KMS-11 (cell line): ENCODE measurements around the gene SLC35G4.
"Not testable (repeated sequence)": the region's sequence is repeated elsewhere in the genome, so short reads cannot be mapped to it uniquely, and the experiment has no call there.

Experiments
- H2AFZ ChIP-seq: fragments of 200-600 bp; sonication (generic); 2 replicates; pipeline ENCODE4 v1.6.1; 2016; ENCODE audit warnings: antibody characterized with exemption, mixed run types, low read depth
- H3K27ac ChIP-seq: fragments of 200-600 bp; sonication (generic); 2 replicates; pipeline ENCODE4 v1.6.1; 2016; ENCODE audit warnings: mild to moderate bottlenecking, mixed run types
- H3K27me3 ChIP-seq: fragments of 200-600 bp; sonication (generic); 2 replicates; pipeline ENCODE4 v1.6.1; 2017; ENCODE audit warnings: mild to moderate bottlenecking, low read depth, mixed run types, moderate library complexity; ENCODE audit not compliant: insufficient read depth
- H3K36me3 ChIP-seq: fragments of 200-600 bp; sonication (generic); 2 replicates; pipeline ENCODE4 v1.6.1; 2017; ENCODE audit warnings: mild to moderate bottlenecking, mixed run types; ENCODE audit not compliant: insufficient read depth
- H3K4me1 ChIP-seq: fragments of 200-600 bp; sonication (generic); 2 replicates; pipeline ENCODE4 v1.6.1; 2016; ENCODE audit warnings: mild to moderate bottlenecking, low read depth, mixed run types; ENCODE audit not compliant: poor library complexity, severe bottlenecking
- H3K4me2 ChIP-seq: fragments of 200-600 bp; sonication (generic); 2 replicates; pipeline ENCODE4 v1.7.0; 2016; ENCODE audit warnings: mild to moderate bottlenecking, mixed run types
- H3K4me3 ChIP-seq: fragments of 200-600 bp; sonication (generic); IDR thresholded peaks from 2 replicates; pipeline ENCODE4 v1.6.1; 2017; ENCODE audit warnings: low read depth, low read length, mixed read lengths; ENCODE audit not compliant: insufficient read depth
- H3K79me2 ChIP-seq: fragments of 200-600 bp; sonication (generic); 2 replicates; pipeline ENCODE4 v1.6.1; 2016; ENCODE audit warnings: low read depth, mixed run types; ENCODE audit not compliant: insufficient read depth
- H3K9ac ChIP-seq: fragments of 200-600 bp; sonication (generic); 2 replicates; pipeline ENCODE4 v1.6.1; 2016; ENCODE audit warnings: mild to moderate bottlenecking, mixed run types
- H4K20me1 ChIP-seq: fragments of 200-600 bp; sonication (generic); 2 replicates; pipeline ENCODE4 v1.6.1; 2016; ENCODE audit warnings: mild to moderate bottlenecking, mixed run types; ENCODE audit not compliant: insufficient read depth
- TF ChIP-seq, protein P1 (sequence below): fragments of 200-600 bp; sonication (generic); conservative IDR thresholded peaks from 2 replicates; pipeline ENCODE4 v1.6.1; 2017; ENCODE audit warnings: low read depth, mild to moderate bottlenecking, antibody characterized with exemption, low read length, moderate library complexity, mixed read lengths

SLC35G4 gene

DNA sequence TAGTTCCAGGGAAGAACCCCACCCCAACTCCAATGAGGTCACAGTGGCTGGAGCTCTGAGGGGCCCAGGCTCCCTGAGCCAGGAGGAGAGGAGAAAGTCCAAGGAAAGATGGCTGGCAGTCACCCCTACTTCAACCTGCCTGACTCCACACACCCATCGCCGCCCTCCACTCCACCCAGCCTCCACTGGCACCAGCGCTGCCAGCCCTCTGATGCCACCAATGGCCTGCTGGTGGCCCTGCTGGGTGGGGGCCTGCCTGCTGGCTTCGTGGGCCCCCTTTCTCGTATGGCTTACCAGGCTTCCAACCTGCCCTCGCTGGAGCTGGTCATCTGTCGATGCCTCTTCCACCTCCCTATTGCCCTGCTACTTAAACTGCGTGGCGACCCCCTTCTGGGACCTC is at the start of gene SLC35G4:
Gene SLC35G4, plus strand, starts transcription at position 109 of the 400 bp plus-strand sequence. Its CDS starts 0 bp downstream, at position 109.
- not testable (repeated sequence) for H3K4me2 ChIP-seq

DNA sequence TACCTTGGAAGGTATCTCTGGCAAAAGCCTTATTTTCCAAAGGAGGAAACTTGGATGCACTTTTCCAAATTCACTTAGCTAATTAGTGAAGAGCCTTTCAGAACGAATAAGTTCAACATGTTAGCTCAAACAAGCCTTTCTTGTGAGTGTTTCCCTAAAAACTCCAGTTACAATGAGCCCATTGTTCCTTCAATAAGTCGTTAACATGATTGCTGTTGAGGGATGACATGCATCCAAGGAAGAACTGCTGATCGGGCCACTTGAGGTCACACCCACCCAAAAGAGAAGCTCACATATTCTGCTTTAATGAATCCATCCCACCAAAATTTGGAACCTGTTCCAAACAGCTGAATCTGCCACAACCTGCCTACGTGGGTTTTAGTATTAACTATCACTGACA is 48.1 kb upstream of the SLC35G4 start:
- Histone ChIP-seq H3K4me2 (no peak overlapping the region), H3K9ac (no peak overlapping the region), H3K4me1 (no peaks in the 10 kb centered on the region), H4K20me1 (no peaks in the 10 kb centered on the region), H2AFZ (no peak overlapping the region), H3K27me3 (no peaks in the 10 kb centered on the region), H3K4me3 (no peak overlapping the region), H3K79me2 (no peaks in the 10 kb centered on the region), H3K36me3 (no peaks in the 10 kb centered on the region), H3K27ac (no peak overlapping the region)
- TF ChIP-seq, protein P1, sequence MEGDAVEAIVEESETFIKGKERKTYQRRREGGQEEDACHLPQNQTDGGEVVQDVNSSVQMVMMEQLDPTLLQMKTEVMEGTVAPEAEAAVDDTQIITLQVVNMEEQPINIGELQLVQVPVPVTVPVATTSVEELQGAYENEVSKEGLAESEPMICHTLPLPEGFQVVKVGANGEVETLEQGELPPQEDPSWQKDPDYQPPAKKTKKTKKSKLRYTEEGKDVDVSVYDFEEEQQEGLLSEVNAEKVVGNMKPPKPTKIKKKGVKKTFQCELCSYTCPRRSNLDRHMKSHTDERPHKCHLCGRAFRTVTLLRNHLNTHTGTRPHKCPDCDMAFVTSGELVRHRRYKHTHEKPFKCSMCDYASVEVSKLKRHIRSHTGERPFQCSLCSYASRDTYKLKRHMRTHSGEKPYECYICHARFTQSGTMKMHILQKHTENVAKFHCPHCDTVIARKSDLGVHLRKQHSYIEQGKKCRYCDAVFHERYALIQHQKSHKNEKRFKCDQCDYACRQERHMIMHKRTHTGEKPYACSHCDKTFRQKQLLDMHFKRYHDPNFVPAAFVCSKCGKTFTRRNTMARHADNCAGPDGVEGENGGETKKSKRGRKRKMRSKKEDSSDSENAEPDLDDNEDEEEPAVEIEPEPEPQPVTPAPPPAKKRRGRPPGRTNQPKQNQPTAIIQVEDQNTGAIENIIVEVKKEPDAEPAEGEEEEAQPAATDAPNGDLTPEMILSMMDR = no peak

More for the DNA sequence above, at the start of gene SLC35G4:
- H3K79me2 ChIP-seq, H3K36me3 ChIP-seq, H2AFZ ChIP-seq, H3K9ac ChIP-seq, H3K4me1 ChIP-seq, H4K20me1 ChIP-seq, H3K4me3 ChIP-seq, H3K27me3 ChIP-seq, H3K27ac ChIP-seq: not testable (repeated sequence)

DNA sequence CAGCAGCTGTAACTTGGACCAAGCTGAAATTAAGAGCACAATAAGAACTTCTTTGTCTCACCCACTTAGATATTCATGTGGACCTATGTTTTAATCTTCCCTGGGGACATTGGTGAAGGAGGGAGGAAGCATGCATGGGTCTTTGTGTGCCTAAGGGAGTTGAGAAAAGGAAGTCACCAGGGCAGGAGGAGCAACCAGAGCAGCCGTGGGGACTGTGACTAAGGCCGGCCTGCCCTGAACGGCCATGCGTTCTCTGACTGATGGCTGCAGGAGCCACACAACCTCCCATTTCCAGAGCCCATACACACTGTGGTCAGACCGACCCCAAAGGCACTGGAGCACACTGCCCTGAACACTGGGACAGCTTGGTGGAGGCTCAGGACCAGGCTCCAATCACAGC is 43.7 kb upstream of the SLC35G4 start:
- H3K9ac ChIP-seq = no peak overlapping the region
- no peak overlapping the region for H2AFZ ChIP-seq
- no peaks in the 10 kb centered on the region for H3K27me3 ChIP-seq
- TF ChIP-seq, protein P1 = no peak
- no peak overlapping the region for H3K4me3 ChIP-seq
- no peaks in the 10 kb centered on the region for H3K79me2 ChIP-seq
- H3K36me3 ChIP-seq = no peaks in the 10 kb centered on the region
- no peaks in the 10 kb centered on the region for H4K20me1 ChIP-seq
- peaks cover 11% of the 10 kb centered on the region for H3K4me1 ChIP-seq
- H3K27ac ChIP-seq = no peak overlapping the region
- H3K4me2 ChIP-seq = no peak overlapping the region

DNA sequence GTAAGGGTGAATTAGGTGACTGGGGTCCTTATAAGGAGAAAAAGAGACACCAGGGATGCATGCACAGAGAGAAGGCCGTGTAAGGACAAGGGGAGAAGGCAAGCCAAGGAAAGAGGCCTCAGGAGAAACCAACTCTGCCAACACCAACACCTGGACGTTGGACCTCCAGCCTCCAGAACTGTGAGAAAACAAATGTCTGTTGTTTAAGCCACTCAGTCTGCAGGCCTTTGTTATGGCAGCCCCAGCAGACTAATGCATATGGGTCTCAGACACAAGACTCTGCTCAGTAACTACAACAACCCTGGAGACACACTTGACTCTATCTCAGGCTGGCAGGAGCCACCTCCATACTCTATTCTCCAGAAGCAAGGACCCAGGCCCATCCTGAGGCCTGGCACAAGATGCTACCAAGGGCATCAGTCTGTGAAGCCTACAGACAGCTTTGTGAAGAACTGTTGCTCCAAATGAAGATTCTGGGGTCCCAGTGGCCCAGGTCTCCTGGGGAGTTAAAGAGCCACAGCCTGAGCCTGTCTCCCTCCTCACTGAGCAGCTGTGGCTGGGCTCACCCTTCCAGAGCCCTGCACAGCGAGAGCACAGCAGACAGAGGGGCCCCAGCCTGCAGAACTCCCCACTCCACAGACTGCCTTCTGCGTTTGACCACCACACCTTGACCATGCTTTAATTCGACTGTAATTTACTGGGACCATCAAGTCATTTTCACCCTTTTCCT is 43.0 kb upstream of the SLC35G4 start:
- TF ChIP-seq, protein P1 = no peak
- no peak overlapping the region for H2AFZ ChIP-seq
- H3K79me2 ChIP-seq = no peaks in the 10 kb centered on the region
- no peak overlapping the region for H3K9ac ChIP-seq
- H3K4me1 ChIP-seq = peaks cover 15% of the 10 kb centered on the region
- no peaks in the 10 kb centered on the region for H3K36me3 ChIP-seq
- H3K27ac ChIP-seq = no peak overlapping the region
- H3K27me3 ChIP-seq = no peaks in the 10 kb centered on the region
- no peak overlapping the region for H3K4me3 ChIP-seq
- H4K20me1 ChIP-seq = no peaks in the 10 kb centered on the region
- H3K4me2 ChIP-seq = no peak overlapping the region

DNA sequence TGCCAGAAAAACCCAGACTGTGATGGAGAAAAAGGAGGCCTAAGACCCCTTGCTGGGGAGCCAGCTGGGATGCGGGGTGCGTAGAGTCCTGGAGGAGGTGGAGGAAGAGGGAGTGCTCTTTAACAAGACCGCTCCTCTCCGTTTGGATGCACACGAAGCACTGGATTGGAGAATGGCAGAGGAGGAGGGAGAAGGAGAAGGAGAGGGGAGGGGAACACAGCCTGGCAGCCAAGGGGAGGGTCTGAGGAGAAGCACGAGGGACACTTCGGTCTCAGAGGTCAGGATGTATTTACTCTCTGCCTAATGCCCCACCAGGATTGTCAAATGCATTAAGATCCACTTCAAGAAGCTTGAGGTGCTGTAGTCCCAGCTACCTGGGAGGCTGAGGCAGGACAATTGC is 42.0 kb upstream of the SLC35G4 start:
- Histone ChIP-seq H3K36me3 (no peaks in the 10 kb centered on the region), H3K27me3 (no peaks in the 10 kb centered on the region)

More for the DNA sequence above, 42.0 kb upstream of the SLC35G4 start:
- no peak overlapping the region for H3K4me3 ChIP-seq
- H4K20me1 ChIP-seq = no peaks in the 10 kb centered on the region
- TF ChIP-seq, protein P1 = no peak
- peaks cover 15% of the 10 kb centered on the region for H3K4me1 ChIP-seq
- H3K9ac ChIP-seq = no peak overlapping the region
- no peaks in the 10 kb centered on the region for H3K79me2 ChIP-seq
- no peak overlapping the region for H3K27ac ChIP-seq
- H3K4me2 ChIP-seq = no peak overlapping the region
- H2AFZ ChIP-seq = no peak overlapping the region
